ENCODE measurements around the gene WSCD2. TPM values are rescaled to one million over a fixed set of nuclear protein-coding genes. Genes with fewer than 3 reads are reported as not detected.

The WSCD2 gene
- total RNA-seq, 4 donors from 2014 or later = 0.46 to 1.3 (median 0.50) TPM; not detected in 1

GRCh38 chr12:108185002-108185401 lies 55.9 kb downstream of the WSCD2 start:
- ATAC-seq (ENCODE audit: low FRiP score) = no peak
- DNase-seq (ENCODE audit: low spot score) = no peak
- TF ChIP-seq, protein P1, sequence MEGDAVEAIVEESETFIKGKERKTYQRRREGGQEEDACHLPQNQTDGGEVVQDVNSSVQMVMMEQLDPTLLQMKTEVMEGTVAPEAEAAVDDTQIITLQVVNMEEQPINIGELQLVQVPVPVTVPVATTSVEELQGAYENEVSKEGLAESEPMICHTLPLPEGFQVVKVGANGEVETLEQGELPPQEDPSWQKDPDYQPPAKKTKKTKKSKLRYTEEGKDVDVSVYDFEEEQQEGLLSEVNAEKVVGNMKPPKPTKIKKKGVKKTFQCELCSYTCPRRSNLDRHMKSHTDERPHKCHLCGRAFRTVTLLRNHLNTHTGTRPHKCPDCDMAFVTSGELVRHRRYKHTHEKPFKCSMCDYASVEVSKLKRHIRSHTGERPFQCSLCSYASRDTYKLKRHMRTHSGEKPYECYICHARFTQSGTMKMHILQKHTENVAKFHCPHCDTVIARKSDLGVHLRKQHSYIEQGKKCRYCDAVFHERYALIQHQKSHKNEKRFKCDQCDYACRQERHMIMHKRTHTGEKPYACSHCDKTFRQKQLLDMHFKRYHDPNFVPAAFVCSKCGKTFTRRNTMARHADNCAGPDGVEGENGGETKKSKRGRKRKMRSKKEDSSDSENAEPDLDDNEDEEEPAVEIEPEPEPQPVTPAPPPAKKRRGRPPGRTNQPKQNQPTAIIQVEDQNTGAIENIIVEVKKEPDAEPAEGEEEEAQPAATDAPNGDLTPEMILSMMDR (IDR thresholded peaks at IDR 0.05) = no peak

- ATAC-seq (ENCODE audit: low FRiP score) (no peak), DNase-seq (ENCODE audit: low spot score) (no peak)
These were observed 58.7 kb downstream of the WSCD2 start for GRCh38 chr12:108187831-108188230.

DNA sequence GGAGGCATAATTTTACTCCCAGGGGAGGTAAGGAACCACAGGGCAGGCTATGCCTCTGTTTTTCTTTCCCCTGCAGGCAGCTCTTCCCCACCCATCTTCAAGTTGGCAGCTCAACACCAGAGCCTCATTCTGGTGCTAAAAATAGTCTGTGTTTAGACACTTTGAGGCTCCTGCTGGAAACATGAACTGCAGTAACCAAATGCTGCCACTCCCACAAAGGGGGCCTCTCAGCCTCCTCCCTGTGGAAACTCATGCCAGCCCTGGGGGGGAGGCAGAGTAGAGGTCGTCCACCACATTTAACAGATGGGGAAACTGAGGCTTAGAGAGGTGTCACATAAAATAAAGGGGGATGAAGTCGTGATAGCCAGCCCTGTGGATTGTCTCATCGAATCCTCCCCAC lies 61.4 kb downstream of the WSCD2 start:
- TF ChIP-seq, protein P1 (IDR thresholded peaks at IDR 0.05) = no peak
- ATAC-seq (ENCODE audit: low FRiP score) (no peak), DNase-seq (ENCODE audit: low spot score) (no peak)

More at GRCh38 chr12:108187831-108188230, 58.7 kb downstream of the WSCD2 start:
- TF ChIP-seq, protein P1 (IDR thresholded peaks at IDR 0.05) = no peak

DNA sequence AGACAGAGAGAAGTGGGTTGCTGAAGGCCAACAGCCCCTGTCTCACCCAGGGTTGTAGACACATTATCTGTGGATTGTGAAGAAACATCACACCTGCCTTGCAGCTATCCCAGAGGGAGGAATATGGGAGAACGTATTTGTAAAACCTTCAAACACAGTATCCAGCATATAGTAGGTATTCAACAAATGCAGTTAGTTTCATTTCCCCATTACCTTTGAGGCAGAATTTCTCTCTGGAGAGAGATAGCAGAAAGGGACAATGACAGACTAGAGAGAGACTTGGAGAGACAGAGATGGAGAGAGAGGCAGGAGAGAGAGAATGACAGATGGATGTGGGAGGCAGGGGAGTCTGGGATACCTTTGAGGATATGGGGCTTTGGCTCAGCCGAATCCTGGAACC lies 62.0 kb downstream of the WSCD2 start:
- DNase-seq (ENCODE audit: low spot score) (no peak), ATAC-seq (ENCODE audit: low FRiP score) (no peak)
- TF ChIP-seq, protein P1 (IDR thresholded peaks at IDR 0.05) = no peak

GRCh38 chr12:108191938-108192337 lies 62.9 kb downstream of the WSCD2 start:
- DNase-seq (ENCODE audit: low spot score) (no peak), ATAC-seq (ENCODE audit: low FRiP score) (no peak)
- TF ChIP-seq, protein P1 (IDR thresholded peaks at IDR 0.05) = no peak

DNA sequence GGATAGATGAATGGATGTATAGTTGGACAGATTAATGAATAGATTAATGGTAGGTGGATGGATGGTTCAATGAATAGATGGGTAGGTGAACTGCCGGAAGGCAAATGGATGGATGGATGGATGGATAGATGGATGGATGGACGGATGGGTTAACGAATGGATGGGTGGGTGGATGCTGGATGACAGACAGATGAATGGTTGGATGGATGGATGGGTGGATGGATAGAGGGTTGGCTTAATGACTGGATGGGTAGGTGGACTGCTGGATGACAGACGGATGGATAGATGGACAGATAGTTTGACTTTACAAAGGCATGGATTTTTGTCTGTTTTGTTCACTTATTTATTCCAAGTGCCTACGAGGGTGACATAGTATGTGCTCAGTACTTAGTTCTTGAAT lies 64.4 kb downstream of the WSCD2 start:
- no peak for DNase-seq (ENCODE audit: low spot score)
- no peak for ATAC-seq (ENCODE audit: low FRiP score)
- TF ChIP-seq, protein P1 (IDR thresholded peaks at IDR 0.05) = no peak

DNA sequence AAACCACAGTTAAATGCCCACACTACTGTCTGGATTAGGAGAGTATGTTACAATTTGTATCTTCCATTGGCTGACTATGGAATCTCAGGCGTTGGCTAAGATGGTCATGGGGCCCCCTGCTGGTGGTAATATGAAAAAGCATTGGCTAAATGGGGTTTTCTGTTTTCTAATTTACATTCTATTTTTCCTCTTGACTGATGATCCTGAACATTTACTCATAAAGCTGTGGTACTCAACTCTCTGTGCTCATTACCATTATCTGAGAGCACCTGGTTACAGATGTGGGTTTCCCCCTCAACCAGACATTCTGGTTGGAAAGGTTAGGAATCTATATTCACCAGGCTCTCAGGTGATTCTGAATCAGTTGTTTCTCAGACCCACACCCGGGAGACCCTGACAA lies 64.8 kb downstream of the WSCD2 start:
- DNase-seq (ENCODE audit: low spot score) (no peak), ATAC-seq (ENCODE audit: low FRiP score) (no peak)
- TF ChIP-seq, protein P1 (IDR thresholded peaks at IDR 0.05) = peak in 1 of 3 donors; percentile 28

All from omental fat pad (tissue), 4 donors.